Fibroblast of lung (primary cell): ENCODE measurements around the gene PANK4. TPM values are rescaled to one million over a fixed set of nuclear protein-coding genes. Genes with fewer than 3 reads are reported as not detected.

Experiments
- DNase-seq, 2 donors: peaks; one replicate each; pipeline versions ENCODE4 v3.0.0 to v3.0.0-alpha.2; 2010; ENCODE audit warnings: low read depth in 2 of 2
- H2AFZ ChIP-seq: 2 replicates; pipeline ENCODE4 v1.5.1; 2012; ENCODE audit warnings: low read length, control low read depth, inconsistent platforms
- H3K27ac ChIP-seq: 2 replicates; pipeline ENCODE4 v1.5.1; 2011; ENCODE audit warnings: low read length, control low read depth; ENCODE audit not compliant: insufficient read depth
- H3K27me3 ChIP-seq: 2 replicates; pipeline ENCODE4 v1.5.1; 2011; ENCODE audit warnings: mild to moderate bottlenecking, low read length; ENCODE audit not compliant: control insufficient read depth, insufficient read depth
- H3K36me3 ChIP-seq: 2 replicates; pipeline ENCODE4 v1.5.1; 2011; ENCODE audit warnings: low read length; ENCODE audit not compliant: control insufficient read depth, insufficient read depth
- H3K4me1 ChIP-seq: 2 replicates; pipeline ENCODE4 v1.5.1; 2011; ENCODE audit warnings: low read length; ENCODE audit not compliant: control insufficient read depth, insufficient read depth; ENCODE audit errors: extremely low read depth
- H3K4me2 ChIP-seq: 2 replicates; pipeline ENCODE4 v1.5.1; 2011; ENCODE audit warnings: low read length, control low read depth; ENCODE audit not compliant: insufficient read depth; ENCODE audit errors: extremely low read depth
- H3K4me3 ChIP-seq, 4 experiments: fragments of 200-600 bp in 1 of 4; sonication (generic) in 1 of 4; replicated peaks in 1 of 4; 2 replicates each; pipeline ENCODE4 v1.5.1; 2011 to 2016; ENCODE audit warnings: low read length in 4 of 4, low read depth in 3 of 4, mild to moderate bottlenecking in 3 of 4, control low read depth in 2 of 4, inconsistent platforms in 1 of 4, mixed read lengths in 1 of 4; ENCODE audit not compliant: insufficient read depth in 1 of 4; ENCODE audit errors: control extremely low read depth in 1 of 4
- H3K79me2 ChIP-seq: 2 replicates; pipeline ENCODE4 v1.5.1; 2012; ENCODE audit warnings: mild to moderate bottlenecking, low read length, inconsistent platforms; ENCODE audit not compliant: control insufficient read depth, insufficient read depth
- H3K9ac ChIP-seq: 2 replicates; pipeline ENCODE4 v1.5.1; 2011; ENCODE audit warnings: mild to moderate bottlenecking, low read length, control low read depth; ENCODE audit not compliant: insufficient read depth
- H3K9me3 ChIP-seq: 2 replicates; pipeline ENCODE4 v1.5.1; 2012; ENCODE audit warnings: low read depth, low read length; ENCODE audit not compliant: control insufficient read depth, insufficient read depth
- H4K20me1 ChIP-seq: 2 replicates; pipeline ENCODE4 v1.5.1; 2011; ENCODE audit warnings: low read length; ENCODE audit not compliant: control insufficient read depth, insufficient read depth; ENCODE audit errors: extremely low read depth
- EZH2 ChIP-seq: IDR thresholded peaks from 2 replicates; pipeline ENCODE4 v1.5.1; 2012; ENCODE audit warnings: low read length, control low read depth, mild to moderate bottlenecking; ENCODE audit errors: missing control alignments
- polyA plus RNA-seq, 2 donors: library from polyadenylated mRNA; depleted of rRNA in 1 of 2; stranded (reverse) in 1 of 2; unstranded in 1 of 2; fragments of >200 nt; gene quantifications; 2 replicates each; pipeline ENCODE4 v1.2.1, GENCODE V29; 2011 to 2012; ENCODE audit warnings: missing spikeins in 1 of 2
- total RNA-seq: library from RNA; depleted of rRNA; stranded (reverse); fragments of >200 nt; gene quantifications from 2 replicates; pipeline ENCODE4 v1.2.1, GENCODE V29; 2014
- TF ChIP-seq, protein P1 (sequence below), 2 donors: IDR thresholded peaks in 1 of 2; conservative IDR thresholded peaks in 1 of 2; 1 replicate in 1 of 2; 2 replicates in 1 of 2; pipeline ENCODE4 v1.5.1; 2011 to 2012; ENCODE audit warnings: low read length in 2 of 2, control low read depth in 1 of 2, inconsistent platforms in 1 of 2, low read depth in 1 of 2, mild to moderate bottlenecking in 1 of 2

Gene PANK4
- total and polyA plus RNA-seq, 2 donors (not counting 1 experiment from before 2014, with no cell fraction given): 8.5 to 17.0 TPM

DNA sequence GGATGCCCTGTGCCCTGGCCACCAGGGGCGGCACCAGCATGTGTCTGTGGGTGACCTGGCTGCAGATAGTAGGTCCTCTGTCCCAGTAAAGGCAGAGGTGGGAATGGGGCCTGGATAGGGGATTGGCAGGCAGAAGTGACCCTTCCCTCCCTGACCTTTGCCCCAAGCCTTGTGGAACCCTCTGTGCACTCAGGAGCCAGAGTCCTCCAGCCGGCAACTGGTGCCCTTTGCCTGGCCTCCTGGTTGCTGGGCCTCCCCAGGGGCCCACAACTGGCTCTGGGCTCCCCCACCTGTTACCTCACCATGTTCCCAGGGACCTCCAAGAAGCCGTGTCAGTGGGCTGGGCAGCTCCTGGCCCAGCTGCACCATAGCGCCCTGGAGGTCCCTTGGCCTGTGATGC lies 40.4 kb downstream of the PANK4 start:
- H3K27ac ChIP-seq: no peak overlapping the region
- no peak overlapping the region for H3K9ac ChIP-seq
- DNase-seq: no peak
- no peaks in the 10 kb centered on the region for H3K9me3 ChIP-seq
- no peak overlapping the region for H3K4me3 ChIP-seq
- H2AFZ ChIP-seq: no peak overlapping the region
- no peaks in the 10 kb centered on the region for H3K27me3 ChIP-seq
- H3K4me2 ChIP-seq: no peak overlapping the region
- H3K79me2 ChIP-seq: no peaks in the 10 kb centered on the region
- no peaks in the 10 kb centered on the region for H3K36me3 ChIP-seq
- H4K20me1 ChIP-seq: no peaks in the 10 kb centered on the region
- TF ChIP-seq EZH2: no peak
- TF ChIP-seq, protein P1, sequence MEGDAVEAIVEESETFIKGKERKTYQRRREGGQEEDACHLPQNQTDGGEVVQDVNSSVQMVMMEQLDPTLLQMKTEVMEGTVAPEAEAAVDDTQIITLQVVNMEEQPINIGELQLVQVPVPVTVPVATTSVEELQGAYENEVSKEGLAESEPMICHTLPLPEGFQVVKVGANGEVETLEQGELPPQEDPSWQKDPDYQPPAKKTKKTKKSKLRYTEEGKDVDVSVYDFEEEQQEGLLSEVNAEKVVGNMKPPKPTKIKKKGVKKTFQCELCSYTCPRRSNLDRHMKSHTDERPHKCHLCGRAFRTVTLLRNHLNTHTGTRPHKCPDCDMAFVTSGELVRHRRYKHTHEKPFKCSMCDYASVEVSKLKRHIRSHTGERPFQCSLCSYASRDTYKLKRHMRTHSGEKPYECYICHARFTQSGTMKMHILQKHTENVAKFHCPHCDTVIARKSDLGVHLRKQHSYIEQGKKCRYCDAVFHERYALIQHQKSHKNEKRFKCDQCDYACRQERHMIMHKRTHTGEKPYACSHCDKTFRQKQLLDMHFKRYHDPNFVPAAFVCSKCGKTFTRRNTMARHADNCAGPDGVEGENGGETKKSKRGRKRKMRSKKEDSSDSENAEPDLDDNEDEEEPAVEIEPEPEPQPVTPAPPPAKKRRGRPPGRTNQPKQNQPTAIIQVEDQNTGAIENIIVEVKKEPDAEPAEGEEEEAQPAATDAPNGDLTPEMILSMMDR (conservative IDR thresholded peaks at IDR 0.05 in 1 of 2, IDR thresholded peaks at IDR 0.05 in 1 of 2; ENCODE audit: low read depth in 1 of 2, low read length in 2 of 2): no peak
- no peaks in the 10 kb centered on the region for H3K4me1 ChIP-seq

DNA sequence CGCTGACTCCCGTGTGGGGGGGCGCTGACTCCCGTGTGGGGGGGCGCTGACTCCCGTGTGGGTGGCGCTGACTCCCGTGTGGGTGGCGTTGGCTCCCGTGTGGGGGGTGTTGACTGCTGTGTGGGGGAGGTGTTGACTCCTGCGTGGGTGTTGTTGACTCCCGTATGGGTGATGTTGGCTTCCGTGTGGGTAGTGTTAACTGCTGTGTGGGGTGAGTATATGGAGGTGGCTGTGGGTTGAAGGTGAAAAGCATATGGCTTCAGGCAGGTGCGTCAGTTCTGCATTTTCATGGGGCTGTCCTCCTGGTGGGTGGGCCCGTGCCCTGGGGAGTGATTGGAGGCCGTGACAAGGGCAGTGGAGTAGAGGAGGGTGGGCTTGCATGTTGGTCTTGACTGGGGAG lies 42.4 kb downstream of the PANK4 start:
- Histone ChIP-seq H3K27me3 (no peaks in the 10 kb centered on the region), H3K4me2 (no peak overlapping the region), H3K27ac (no peak overlapping the region), H2AFZ (no peak overlapping the region), H3K4me3 (no peak overlapping the region), H4K20me1 (no peaks in the 10 kb centered on the region), H3K4me1 (no peaks in the 10 kb centered on the region), H3K79me2 (no peaks in the 10 kb centered on the region), H3K9me3 (no peaks in the 10 kb centered on the region), H3K9ac (no peak overlapping the region), H3K36me3 (no peaks in the 10 kb centered on the region)
- no peak for TF ChIP-seq EZH2
- TF ChIP-seq, protein P1 (conservative IDR thresholded peaks at IDR 0.05 in 1 of 2, IDR thresholded peaks at IDR 0.05 in 1 of 2; ENCODE audit: low read depth in 1 of 2, low read length in 2 of 2): no peak
- DNase-seq: no peak

DNA sequence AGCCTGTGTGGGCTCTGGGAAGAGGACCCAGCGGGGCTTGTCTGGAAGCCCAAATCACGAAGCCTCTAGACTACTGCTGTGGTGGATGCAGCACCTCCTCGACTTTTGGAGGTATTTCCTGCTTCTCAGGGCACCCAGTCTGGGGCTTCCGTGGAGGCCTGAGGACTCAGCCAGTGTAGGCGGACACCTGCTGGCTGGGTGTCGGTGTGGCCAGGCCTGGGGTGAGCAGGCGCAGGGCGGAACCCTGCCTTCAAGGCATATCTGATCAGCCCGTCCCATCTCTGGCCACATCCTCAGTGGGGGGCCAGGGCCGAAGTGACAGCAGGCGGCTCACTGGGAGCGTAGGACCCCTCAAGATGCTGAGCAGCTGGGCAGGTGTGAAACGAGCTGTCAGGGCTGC lies 43.4 kb downstream of the PANK4 start:
- Histone ChIP-seq H3K4me3 (no peak overlapping the region), H3K9me3 (no peaks in the 10 kb centered on the region), H3K4me1 (no peaks in the 10 kb centered on the region), H3K36me3 (no peaks in the 10 kb centered on the region), H4K20me1 (no peaks in the 10 kb centered on the region), H3K4me2 (no peak overlapping the region), H3K9ac (no peak overlapping the region), H3K27me3 (no peaks in the 10 kb centered on the region), H3K27ac (no peak overlapping the region), H3K79me2 (no peaks in the 10 kb centered on the region), H2AFZ (no peak overlapping the region)
- TF ChIP-seq, protein P1 (conservative IDR thresholded peaks at IDR 0.05 in 1 of 2, IDR thresholded peaks at IDR 0.05 in 1 of 2; ENCODE audit: low read depth in 1 of 2, low read length in 2 of 2): no peak
- TF ChIP-seq EZH2: no peak
- DNase-seq: no peak
